Measurements from ENCODE around the gene HIGD1A.
"Not testable (repeated sequence)": the region's sequence is repeated elsewhere in the genome, so short reads cannot be mapped to it uniquely, and the experiment has no call there.

The HIGD1A gene

GRCh38 chr3:42827654-42828053 lies 23.4 kb upstream of the HIGD1A start:
- DNase-seq: no peak

GRCh38 chr3:42827023-42827422 lies 22.7 kb upstream of the HIGD1A start:
- no peak for DNase-seq

- no peak for DNase-seq
Measured at GRCh38 chr3:42826141-42826540, 21.9 kb upstream of the HIGD1A start.

- DNase-seq: no peak
Measured at GRCh38 chr3:42823351-42823750, 19.1 kb upstream of the HIGD1A start.

- no peak for DNase-seq
Measured at GRCh38 chr3:42822828-42823227, 18.5 kb upstream of the HIGD1A start.

- DNase-seq: no peak
Measured at GRCh38 chr3:42820746-42821051, 16.4 kb upstream of the HIGD1A start.

GRCh38 chr3:42819351-42819965 lies 15.2 kb upstream of the HIGD1A start:
- no peak for DNase-seq

- DNase-seq: no peak
Measured at GRCh38 chr3:42815826-42816225, 11.5 kb upstream of the HIGD1A start.

GRCh38 chr3:42814914-42815507 lies 10.7 kb upstream of the HIGD1A start:
- DNase-seq: no peak

- DNase-seq: no peak
Measured at GRCh38 chr3:42814246-42814645, 10.0 kb upstream of the HIGD1A start.

GRCh38 chr3:42811118-42811883 lies 7.0 kb upstream of the HIGD1A start:
- not testable (repeated sequence) for DNase-seq

- not testable (repeated sequence) for DNase-seq
Measured at GRCh38 chr3:42810706-42811105, 6.4 kb upstream of the HIGD1A start.

- no peak for DNase-seq
Measured at GRCh38 chr3:42809202-42809601, 4.9 kb upstream of the HIGD1A start, which contains the start of gene ACKR2. ACKR2 (plus strand) TSS chr3:42809445; CDS start chr3:42864503, 55,058 bp downstream.

- no peak for DNase-seq
Measured at GRCh38 chr3:42807929-42808328, 3.6 kb upstream of the HIGD1A start.

GRCh38 chr3:42805141-42805821 lies 991 bp upstream of the HIGD1A start:
- no peak for DNase-seq

- no peak for DNase-seq
Measured at GRCh38 chr3:42804831-42805132, 492 bp upstream of the HIGD1A start.

GRCh38 chr3:42803414-42804105 lies 730 bp downstream of the HIGD1A start:
- no peak for DNase-seq

- no peak for DNase-seq
Measured at GRCh38 chr3:42802876-42803413, 1.3 kb downstream of the HIGD1A start.

- no peak for DNase-seq
Measured at GRCh38 chr3:42801784-42802183, 2.5 kb downstream of the HIGD1A start.

GRCh38 chr3:42801048-42801620 lies 3.2 kb downstream of the HIGD1A start:
- DNase-seq: no peak

- no peak for DNase-seq
Measured at GRCh38 chr3:42800251-42800650, 4.0 kb downstream of the HIGD1A start.

GRCh38 chr3:42799376-42799775 lies 4.9 kb downstream of the HIGD1A start:
- no peak for DNase-seq
